ENCODE measurements around the gene FSHB. TPM values are rescaled to one million over a fixed set of nuclear protein-coding genes. Genes with fewer than 3 reads are reported as not detected.

Gene FSHB
- total and polyA plus RNA-seq, 9 of the 15 experiments (the other 6 are each of a cell fraction or from before 2014, with no cell fraction given), result not detected

DNA sequence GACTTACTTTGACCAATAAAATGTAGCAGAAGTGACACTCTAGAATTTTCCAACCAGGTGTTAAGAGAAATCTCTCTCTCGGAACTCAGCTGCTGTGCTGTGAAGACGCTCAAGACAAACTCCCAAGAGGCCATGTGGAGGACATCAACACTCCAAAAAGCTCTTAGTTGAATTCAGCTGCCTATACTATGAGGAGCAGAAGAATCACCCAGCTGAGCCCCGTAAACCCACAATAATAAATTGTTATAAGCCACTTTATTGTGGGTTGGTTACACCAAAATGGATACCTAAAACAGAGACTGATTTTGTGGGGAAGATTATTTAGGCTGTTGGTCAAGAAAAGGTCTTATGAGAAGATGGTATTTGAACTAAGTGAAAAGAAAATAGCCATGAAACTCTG is 44.1 kb upstream of the FSHB start:
- no peak for FAIRE-seq
- CTCF ChIA-PET (ENCODE audit: low intra/inter-chr PET ratio), result no interaction called here
- in situ Hi-C loops (cut with MboI), result no loop called here

DNA sequence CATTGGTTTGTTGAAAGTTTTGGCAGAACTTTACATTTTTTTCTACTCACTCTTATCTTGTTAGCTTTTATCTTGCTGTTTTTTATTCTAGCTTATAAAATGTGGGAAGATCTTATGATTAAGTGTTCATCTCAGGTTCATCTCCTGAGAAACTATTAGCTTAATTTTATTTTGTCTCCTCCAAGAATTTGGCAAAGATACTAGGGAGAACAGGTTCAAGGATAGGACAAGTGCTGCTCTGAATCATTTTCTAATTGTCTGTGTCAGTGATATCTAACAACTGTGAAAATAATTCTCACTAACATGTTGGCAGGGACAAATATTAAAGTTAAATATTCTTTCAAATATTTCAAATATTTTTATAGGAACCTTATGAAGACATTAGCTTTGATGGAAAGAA is 38.2 kb upstream of the FSHB start:
- Histone ChIP-seq H2AFZ (ENCODE audit: low read depth, low read length) (no peak overlapping the region), H3K4me1 (replicated peaks in 1 of 2; ENCODE audit: control insufficient read depth in 2 of 2, insufficient read depth in 2 of 2, low read length in 2 of 2) (no peaks in the 10 kb centered on the region), H3K4me3 (no peak overlapping the region), H3K4me2 (ENCODE audit: insufficient read depth, low read length) (no peak overlapping the region), H4K20me1 (replicated peaks; ENCODE audit: control insufficient read depth, insufficient read depth, low read length) (no peaks in the 10 kb centered on the region), H3K36me3 (ENCODE audit: control insufficient read depth, insufficient read depth, low read length) (no peaks in the 10 kb centered on the region), H3K79me2 (ENCODE audit: control insufficient read depth, insufficient read depth, low read length) (no peaks in the 10 kb centered on the region), H3K27me3 (ENCODE audit: control insufficient read depth in 2 of 2, insufficient read depth in 2 of 2, low read length in 2 of 2) (no peaks in the 10 kb centered on the region), H3K27ac (ENCODE audit: extremely low read depth, low read depth, low read length) (no peak overlapping the region), H3K9me3 (replicated peaks; ENCODE audit: control insufficient read depth, insufficient read depth, low read depth, low read length) (no peaks in the 10 kb centered on the region), H3K9me1 (ENCODE audit: control insufficient read depth, insufficient read depth, low read length) (no peaks in the 10 kb centered on the region), H3K9ac (ENCODE audit: insufficient read depth in 1 of 2, low read depth in 2 of 2, low read length in 2 of 2) (no peak overlapping the region)
- FAIRE-seq (no peak), DNase-seq (ENCODE audit: extremely low read depth in 1 of 4, low spot score in 3 of 4) (no peak), ATAC-seq (no peak)
- TF ChIP-seq TCF7L2 (IDR thresholded peaks at IDR 0.05; ENCODE audit: low read depth, low read length), result no peak
- no peak for TF ChIP-seq LCOR (CRISPR knock-in tag; IDR thresholded peaks at IDR 0.05)
- no peak for TF ChIP-seq STAT5B (CRISPR knock-in tag; IDR thresholded peaks at IDR 0.05)
- TF ChIP-seq POLR3G (IDR thresholded peaks at IDR 0.05; ENCODE audit: extremely low read depth, insufficient read length, insufficient replicate concordance), result no peak
- TF ChIP-seq, protein P1, sequence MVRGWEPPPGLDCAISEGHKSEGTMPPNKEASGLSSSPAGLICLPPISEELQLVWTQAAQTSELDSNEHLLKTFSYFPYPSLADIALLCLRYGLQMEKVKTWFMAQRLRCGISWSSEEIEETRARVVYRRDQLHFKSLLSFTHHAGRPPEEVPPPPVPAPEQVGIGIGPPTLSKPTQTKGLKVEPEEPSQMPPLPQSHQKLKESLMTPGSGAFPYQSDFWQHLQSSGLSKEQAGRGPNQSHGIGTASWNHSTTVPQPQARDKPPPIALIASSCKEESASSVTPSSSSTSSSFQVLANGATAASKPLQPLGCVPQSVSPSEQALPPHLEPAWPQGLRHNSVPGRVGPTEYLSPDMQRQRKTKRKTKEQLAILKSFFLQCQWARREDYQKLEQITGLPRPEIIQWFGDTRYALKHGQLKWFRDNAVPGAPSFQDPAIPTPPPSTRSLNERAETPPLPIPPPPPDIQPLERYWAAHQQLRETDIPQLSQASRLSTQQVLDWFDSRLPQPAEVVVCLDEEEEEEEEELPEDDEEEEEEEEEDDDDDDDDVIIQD (CRISPR knock-in tag; IDR thresholded peaks at IDR 0.05), result no peak
- TF ChIP-seq SMARCA5 (IDR thresholded peaks at IDR 0.05), result no peak
- intact Hi-C loops (cut with micrococcal nuclease) (no loop called here), in situ Hi-C loops (cut with MboI) (no loop called here)
- BruUV-seq (replicated peaks), result no TSS peak
- CTCF ChIA-PET (ENCODE audit: low intra/inter-chr PET ratio), result no interaction called here
- POLR2A ChIA-PET, result no interaction called here

More for the DNA sequence above, 44.1 kb upstream of the FSHB start:
- no peak overlapping the region for H3K4me3 ChIP-seq
- no peak overlapping the region for H2AFZ ChIP-seq (ENCODE audit: low read depth, low read length)
- H3K4me1 ChIP-seq (replicated peaks in 1 of 2; ENCODE audit: control insufficient read depth in 2 of 2, insufficient read depth in 2 of 2, low read length in 2 of 2), result no peaks in the 10 kb centered on the region
- no TSS peak for BruUV-seq (replicated peaks)
- TF ChIP-seq ZFP30 (CRISPR knock-in tag; IDR thresholded peaks at IDR 0.05; ENCODE audit: borderline replicate concordance) (no peak), ESRRB (CRISPR knock-in tag; IDR thresholded peaks at IDR 0.05; ENCODE audit: borderline replicate concordance) (no peak), GABPA (tag; conservative IDR thresholded peaks at IDR 0.05; ENCODE audit: low read depth) (no peak), LARP7 (IDR thresholded peaks at IDR 0.05) (no peak), HMGN3 (IDR thresholded peaks at IDR 0.05; ENCODE audit: borderline replicate concordance, extremely low read depth, insufficient read length, low read depth, low read length) (no peak), ZSCAN29 (IDR thresholded peaks at IDR 0.05) (no peak), ZNF76 (CRISPR knock-in tag; IDR thresholded peaks at IDR 0.05; ENCODE audit: borderline replicate concordance) (no peak), ZNF780A (CRISPR knock-in tag; IDR thresholded peaks at IDR 0.05) (no peak), SAFB2 (IDR thresholded peaks at IDR 0.05; ENCODE audit: borderline replicate concordance, low read depth, low read length, severe bottlenecking) (no peak), SIX5 (IDR thresholded peaks at IDR 0.05; ENCODE audit: borderline replicate concordance in 1 of 2, insufficient read depth in 1 of 2, low read depth in 1 of 2, low read length in 2 of 2) (no peak), HDAC2 (IDR thresholded peaks at IDR 0.05) (no peak), BRD9 (IDR thresholded peaks at IDR 0.05; ENCODE audit: low read depth, partially characterized antibody) (no peak)
- TF ChIP-seq, protein P2, sequence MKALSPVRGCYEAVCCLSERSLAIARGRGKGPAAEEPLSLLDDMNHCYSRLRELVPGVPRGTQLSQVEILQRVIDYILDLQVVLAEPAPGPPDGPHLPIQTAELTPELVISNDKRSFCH (CRISPR knock-in tag; IDR thresholded peaks at IDR 0.05), result no peak
- TF ChIP-seq, protein P2 (tag; IDR thresholded peaks at IDR 0.05), result no peak
- intact Hi-C loops (cut with micrococcal nuclease), result no loop called here
- H3K79me2 ChIP-seq (ENCODE audit: control insufficient read depth, insufficient read depth, low read length), result no peaks in the 10 kb centered on the region
- no peaks in the 10 kb centered on the region for H3K9me3 ChIP-seq (replicated peaks; ENCODE audit: control insufficient read depth, insufficient read depth, low read depth, low read length)
- H3K27me3 ChIP-seq (ENCODE audit: control insufficient read depth in 2 of 2, insufficient read depth in 2 of 2, low read length in 2 of 2), result no peaks in the 10 kb centered on the region
- DNase-seq (ENCODE audit: extremely low read depth in 1 of 4, low spot score in 3 of 4) (no peak), ATAC-seq (no peak)
- no peak overlapping the region for H3K9ac ChIP-seq (ENCODE audit: insufficient read depth in 1 of 2, low read depth in 2 of 2, low read length in 2 of 2)
- 0% methylated on average over 3 of the region's 3 CpGs for WGBS (ENCODE audit: insufficient coverage, low coverage, missing lambda C conversion rate)
- H3K4me2 ChIP-seq (ENCODE audit: insufficient read depth, low read length), result no peak overlapping the region
- H3K9me1 ChIP-seq (ENCODE audit: control insufficient read depth, insufficient read depth, low read length), result no peaks in the 10 kb centered on the region
- no peaks in the 10 kb centered on the region for H4K20me1 ChIP-seq (replicated peaks; ENCODE audit: control insufficient read depth, insufficient read depth, low read length)
- H3K36me3 ChIP-seq (ENCODE audit: control insufficient read depth, insufficient read depth, low read length), result no peaks in the 10 kb centered on the region
- H3K27ac ChIP-seq (ENCODE audit: extremely low read depth, low read depth, low read length), result no peak overlapping the region
- POLR2A ChIA-PET, result no interaction called here
